IPS DF 4.7 (cell line): ENCODE results near the gene LDLRAD4.
"Not testable (repeated sequence)": the region's sequence is repeated elsewhere in the genome, so short reads cannot be mapped to it uniquely, and the experiment has no call there.

Experiments
- DNase-seq: peaks from one replicate; pipeline ENCODE4 v3.0.0-alpha.2; 2013; ENCODE audit warnings: low spot score; ENCODE audit errors: extremely low read depth

LDLRAD4 gene

DNA sequence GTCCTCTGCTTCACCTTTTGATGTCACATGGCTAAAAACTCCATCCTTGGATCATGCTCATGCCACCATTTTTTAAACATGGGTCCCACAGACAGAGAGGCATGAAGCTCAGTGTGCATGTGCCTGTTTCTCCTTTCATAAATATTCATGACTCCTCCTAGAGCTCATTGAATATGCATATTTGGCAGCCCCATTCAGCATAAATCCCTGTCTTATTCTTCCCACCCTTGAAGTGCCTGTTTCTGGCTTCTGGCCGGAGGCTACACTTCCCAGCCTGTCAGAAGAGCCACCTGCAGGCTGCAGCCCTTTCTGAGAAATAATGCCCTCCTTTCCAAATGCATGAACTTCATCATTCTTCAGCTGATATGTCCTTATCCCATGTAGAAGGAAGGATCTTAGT is 109.7 kb downstream of the LDLRAD4 start:
- no peak for DNase-seq

- DNase-seq, result no peak
Measured at GRCh38 chr18:13330996-13331395, 112.4 kb downstream of the LDLRAD4 start.

DNA sequence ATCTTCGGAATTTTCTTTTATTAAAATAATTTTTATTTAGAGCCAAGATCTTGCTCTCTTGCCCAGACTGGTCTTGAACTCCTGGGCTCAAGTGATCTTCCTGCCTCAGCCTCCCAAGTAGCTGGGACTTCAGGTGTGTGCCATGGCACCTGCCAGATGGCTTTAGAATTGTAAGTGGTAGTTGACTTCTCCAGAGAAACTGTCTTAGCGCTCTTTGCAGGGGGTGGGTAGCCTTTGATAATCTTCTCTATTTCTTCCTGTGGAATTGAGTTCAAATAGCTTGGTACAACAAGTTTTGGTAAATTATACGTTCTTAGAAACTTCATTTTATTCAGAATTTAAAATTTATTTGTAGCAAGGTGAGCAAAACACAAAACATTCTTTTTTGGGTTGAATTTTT is 113.3 kb downstream of the LDLRAD4 start:
- DNase-seq, result no peak

DNA sequence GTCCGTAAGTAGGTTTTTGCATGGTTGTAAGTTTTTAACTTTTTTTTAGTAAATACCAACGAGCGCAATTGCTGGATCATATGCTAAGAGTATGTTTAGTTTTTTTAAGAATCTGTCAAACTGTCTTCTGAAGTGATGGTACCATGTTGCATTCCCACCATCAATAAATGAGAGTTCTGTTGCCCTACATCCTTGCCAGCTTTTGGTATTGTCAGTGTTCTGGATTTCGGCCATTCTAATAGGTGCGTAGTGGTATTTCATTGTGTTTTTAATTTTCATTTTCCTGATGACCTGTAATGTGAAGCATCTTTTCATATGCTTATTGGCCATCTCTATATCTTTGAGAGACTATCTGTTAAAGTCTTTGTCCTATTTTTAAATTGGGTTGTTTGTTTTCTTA is 114.3 kb downstream of the LDLRAD4 start:
- DNase-seq, result no peak

DNA sequence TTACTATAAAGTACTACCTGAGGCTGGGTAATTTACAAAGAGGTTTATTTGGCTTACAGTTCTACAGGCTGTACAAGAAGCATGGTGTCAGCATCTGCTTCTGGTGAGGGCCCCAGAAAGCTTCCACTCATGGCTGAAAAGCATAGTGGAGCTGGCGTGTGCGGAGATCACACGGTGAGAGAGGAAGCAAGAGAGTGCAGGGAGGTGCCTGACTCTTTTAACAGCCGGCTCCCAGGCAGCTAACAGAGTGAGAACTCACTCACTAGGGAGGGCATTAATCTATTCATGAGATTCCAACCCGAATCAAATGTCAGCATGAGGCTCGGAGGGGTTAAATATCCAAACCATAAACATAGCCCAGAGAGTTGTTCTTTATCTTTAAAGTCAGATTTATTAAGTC is 117.3 kb downstream of the LDLRAD4 start:
- no peak for DNase-seq

DNA sequence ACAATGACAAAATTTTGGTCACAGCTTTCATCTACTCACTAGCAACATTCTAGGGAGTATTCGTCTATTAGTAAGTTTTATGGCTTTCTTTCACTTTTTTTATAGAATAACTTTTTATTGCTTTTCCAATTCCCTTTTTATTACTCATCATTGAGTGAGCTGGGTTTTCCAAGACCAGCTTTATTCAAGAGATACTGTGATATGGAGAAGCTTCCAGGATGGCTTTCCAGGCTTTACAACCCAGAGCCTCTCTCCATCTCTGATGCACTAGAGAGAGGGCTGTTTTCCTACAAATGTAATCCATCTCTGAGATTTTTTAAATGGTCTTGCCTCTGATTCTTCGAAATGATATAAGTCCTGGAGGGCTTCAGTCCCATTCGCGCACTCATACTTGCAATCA is 118.3 kb downstream of the LDLRAD4 start:
- DNase-seq, result no peak

DNA sequence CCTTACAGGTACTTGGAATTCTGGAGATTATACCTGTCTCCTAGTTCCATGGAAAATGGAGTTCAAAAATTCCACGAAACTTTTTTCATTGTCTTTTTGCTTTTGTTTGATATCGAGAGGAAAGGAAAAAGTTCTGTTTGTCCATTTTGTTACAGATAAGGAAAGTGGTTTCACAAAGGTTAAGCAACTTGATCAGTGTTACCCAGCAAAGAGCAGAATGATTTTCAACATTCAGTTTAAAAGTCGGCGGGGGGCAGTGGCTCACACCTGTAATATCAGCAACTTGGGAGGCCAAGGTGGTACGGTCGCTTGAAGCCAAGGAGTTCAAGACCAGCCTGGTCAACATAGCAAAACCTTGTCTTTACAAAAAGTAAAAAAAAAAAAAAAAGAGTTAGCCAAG is 118.8 kb downstream of the LDLRAD4 start:
- no peak for DNase-seq

GRCh38 chr18:13338318-13338717 is 119.8 kb downstream of the LDLRAD4 start:
- no peak for DNase-seq

DNA sequence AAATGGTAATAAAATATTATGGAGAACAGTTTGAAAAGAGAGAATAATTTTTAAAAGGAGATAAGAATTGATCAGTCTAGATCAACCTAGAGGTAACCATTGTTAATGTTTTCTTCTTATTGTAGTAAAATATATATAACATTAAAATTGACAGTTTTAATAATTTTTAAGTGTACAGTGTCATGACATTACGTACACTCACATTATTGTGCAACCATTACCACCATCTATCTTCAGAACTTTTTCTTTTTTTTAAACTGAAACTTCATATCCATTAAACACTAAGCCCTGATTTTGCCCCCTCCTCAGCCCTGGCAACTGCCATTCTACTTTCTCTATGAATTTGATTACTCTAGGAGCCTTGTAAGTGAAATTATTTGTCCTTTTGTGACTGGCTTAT is 121.1 kb downstream of the LDLRAD4 start:
- no peak for DNase-seq

- not testable (repeated sequence) for DNase-seq
Measured at GRCh38 chr18:13346449-13346848, 127.9 kb downstream of the LDLRAD4 start.

GRCh38 chr18:13353084-13353823 is 134.7 kb downstream of the LDLRAD4 start:
- no peak for DNase-seq

DNA sequence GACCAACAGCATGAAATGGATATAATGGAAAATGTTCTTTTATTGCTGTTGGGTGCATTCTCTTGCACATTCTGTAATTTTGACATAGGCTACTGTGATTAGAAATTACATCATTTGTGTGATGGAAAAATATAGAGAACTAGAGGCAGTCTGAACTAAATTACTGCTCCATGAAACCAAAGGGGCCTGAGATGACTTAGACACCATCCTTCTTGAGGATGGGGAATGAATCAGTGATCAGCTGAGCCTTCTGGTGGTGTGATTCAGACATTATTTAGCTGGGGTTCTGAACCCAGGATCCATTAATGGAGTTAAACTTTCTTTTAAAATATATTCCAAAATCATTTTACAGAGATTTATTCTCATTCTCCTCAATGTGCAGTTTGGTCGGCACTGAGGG is 135.8 kb downstream of the LDLRAD4 start:
- no peak for DNase-seq

DNA sequence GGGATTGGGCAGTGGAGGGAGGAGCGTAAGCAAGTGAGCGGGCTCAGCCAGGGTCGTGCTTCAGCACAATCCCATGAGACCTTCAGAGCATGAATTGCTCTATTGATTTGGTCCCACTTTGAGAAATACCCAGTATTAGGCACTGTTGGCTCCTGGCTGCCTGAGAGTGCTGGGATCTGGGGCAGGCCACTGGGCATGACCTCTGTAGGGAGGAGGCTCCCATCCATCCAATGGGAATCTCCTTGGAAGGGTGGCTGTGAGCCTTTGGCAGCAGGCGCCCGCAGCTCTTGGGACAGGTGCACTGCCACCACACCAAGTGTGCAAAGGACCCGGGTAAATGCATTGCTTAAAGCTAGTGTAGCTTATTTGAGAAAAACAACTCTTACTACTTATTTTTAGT is 137.5 kb downstream of the LDLRAD4 start:
- DNase-seq, result no peak

DNA sequence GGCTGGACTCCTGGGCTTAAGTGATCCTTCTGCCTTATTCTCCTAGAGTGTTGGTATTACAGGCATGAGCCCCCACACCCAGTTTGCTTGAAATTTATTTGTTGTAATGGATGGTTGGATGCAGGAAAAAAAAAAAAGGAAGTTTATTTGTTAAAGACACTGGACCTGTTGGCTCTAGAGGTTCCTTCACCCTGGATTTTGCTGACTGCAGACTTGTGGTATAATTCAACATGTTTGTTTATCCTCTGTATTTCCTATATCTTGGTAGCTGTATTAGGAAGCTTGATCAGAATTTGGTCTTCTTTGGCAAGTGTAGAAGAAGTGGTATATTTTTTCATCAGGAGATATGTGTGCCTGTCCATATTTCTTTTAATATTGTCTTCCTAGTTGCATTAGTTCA is 138.7 kb downstream of the LDLRAD4 start:
- no peak for DNase-seq

DNA sequence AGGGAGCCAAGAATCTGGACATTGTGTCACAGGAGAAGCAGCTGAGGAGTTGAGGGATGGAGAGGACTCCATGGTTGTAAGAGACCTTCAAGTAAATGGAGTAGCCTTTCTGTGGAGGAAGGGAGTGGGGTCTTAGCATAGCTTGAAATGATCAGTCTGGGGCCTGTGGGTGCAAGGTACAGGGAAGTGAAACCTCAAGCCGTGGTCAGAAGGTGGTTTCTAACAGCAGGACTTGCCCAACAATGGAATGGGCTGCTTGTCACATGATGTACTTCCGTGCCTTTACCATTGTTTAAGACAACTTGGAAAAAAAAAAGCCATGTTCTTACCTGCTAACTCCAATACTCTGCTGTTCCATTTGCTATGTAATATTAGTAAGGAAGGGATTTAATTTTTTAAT is 140.7 kb downstream of the LDLRAD4 start:
- DNase-seq, result no peak

DNA sequence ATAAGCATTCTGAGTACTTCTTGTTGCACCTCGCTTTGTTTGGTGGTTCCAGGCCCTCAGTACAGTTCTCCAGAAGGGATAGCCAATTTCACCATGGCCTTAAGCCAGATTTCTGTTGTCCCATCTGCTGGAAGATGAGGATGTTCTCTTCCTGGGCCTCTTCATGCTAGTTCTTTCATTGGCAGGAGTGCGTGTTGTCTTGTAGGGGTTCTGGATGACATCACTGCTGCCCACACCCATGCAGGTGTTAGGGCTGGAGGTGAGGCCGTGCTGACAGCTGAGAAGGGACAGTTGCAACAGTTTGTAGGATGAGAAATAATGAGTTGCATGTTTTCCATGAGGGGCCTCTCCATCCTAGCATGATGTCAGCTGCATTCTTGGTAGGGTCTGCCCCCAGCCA is 142.9 kb downstream of the LDLRAD4 start:
- DNase-seq, result no peak

DNA sequence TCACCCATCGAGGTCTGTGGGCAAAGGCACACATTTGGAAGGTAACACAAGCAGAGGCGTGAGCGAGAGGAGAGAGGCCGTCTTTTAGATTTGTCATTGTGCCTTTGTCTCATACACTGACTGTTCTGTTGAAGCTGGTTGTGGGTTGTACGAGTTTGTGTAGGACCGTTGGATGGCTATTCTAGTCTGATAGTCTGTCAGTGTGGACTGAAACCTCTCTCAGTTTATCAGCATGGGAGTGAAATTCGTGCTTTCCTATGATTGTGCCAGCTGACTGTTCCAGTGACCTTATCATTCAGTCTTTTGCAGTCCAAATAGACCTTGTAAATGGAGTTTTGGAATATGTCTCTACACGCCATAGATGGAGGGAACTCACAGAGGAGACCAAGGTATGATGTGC is 143.5 kb downstream of the LDLRAD4 start:
- DNase-seq, result no peak

DNA sequence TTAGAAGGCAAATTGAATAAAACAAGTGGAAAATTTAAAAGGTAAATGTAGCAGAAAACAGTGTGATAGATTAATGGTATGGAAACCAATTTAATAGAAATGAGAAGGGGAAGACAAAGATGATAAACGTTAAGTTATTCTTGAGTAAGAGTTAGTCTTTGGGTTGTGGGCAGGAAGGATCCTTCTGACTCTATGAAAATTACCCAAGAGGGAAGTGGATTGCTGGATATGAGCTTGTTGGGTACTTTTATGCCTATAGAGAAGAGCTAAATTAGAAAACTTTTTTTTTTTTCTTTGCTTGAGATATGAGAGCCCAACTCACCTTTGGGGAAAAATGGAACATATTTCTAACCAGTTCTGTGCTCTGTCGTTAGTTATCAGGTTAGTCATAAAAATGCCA is 144.0 kb downstream of the LDLRAD4 start:
- DNase-seq, result no peak

- no peak for DNase-seq
Measured at GRCh38 chr18:13363359-13363758, 144.8 kb downstream of the LDLRAD4 start.

GRCh38 chr18:13364721-13365205 is 146.2 kb downstream of the LDLRAD4 start:
- no peak for DNase-seq

- no peak for DNase-seq
Measured at GRCh38 chr18:13366131-13366530, 147.6 kb downstream of the LDLRAD4 start.

GRCh38 chr18:13366541-13366940 is 148.0 kb downstream of the LDLRAD4 start:
- DNase-seq, result no peak
